PC-3 (cell line): ENCODE measurements around the gene VEZT.

Experiments used
- CTCF ChIP-seq: fragments of 300-600 bp; sonication (generic); conservative IDR thresholded peaks from 2 replicates; pipeline ENCODE4 v1.5.1; 2017; ENCODE audit warnings: antibody characterized with exemption, low read depth, mild to moderate bottlenecking, low read length
- EZH2 ChIP-seq: fragments of 300-600 bp; sonication (generic); IDR thresholded peaks from one replicate; pipeline ENCODE4 v1.6.1; 2017; ENCODE audit warnings: antibody characterized with exemption, mild to moderate bottlenecking, low read length; ENCODE audit not compliant: unreplicated experiment

DNA sequence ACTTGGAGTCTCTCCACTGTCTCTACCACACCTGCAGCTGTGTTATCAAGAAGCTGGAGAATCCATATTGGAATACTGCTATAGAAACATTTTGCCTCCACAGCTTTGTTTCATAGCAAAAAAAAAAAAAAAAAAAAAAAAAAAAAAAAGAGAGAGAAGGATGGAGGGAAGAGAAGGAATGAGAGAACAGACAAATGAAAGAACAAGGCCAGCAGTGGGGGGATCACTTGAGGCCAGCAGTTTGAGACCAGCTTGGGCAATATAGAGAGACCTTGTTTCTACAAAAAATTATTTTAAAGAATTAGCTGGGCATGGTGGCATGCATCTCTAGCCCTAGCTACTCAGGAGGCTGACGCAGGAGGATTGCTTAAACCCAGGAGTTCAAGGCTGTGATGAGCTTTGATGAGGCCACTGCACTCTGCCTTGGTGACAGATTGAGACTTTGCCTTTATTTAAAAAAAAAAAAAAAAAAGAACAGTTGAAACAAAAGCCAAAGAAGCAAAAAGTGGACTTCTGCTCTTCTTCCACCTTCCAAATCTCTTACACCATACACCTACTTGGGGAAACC, 8.1 kb downstream of the VEZT start:
- no peak for TF ChIP-seq CTCF
- no peak for TF ChIP-seq EZH2
